K562 (cell line): ENCODE data around the gene PHF19.

ENCODE experiments used
- ARNT ChIP-seq, 2 experiments: fragments of 450-650 bp; IDR thresholded peaks; 2 replicates each; pipeline ENCODE4 v1.6.1; 2016; ENCODE audit warnings: mild to moderate bottlenecking in 1 of 2
- EP300 ChIP-seq: IDR thresholded peaks from 2 replicates; pipeline ENCODE4 v1.6.1; 2012; ENCODE audit warnings: low read length, improper control_type of control experiment
- FOS ChIP-seq: IDR thresholded peaks from 3 replicates; pipeline ENCODE4 v1.6.1; 2011; ENCODE audit not compliant: insufficient read length; ENCODE audit errors: extremely low read depth
- GABPA ChIP-seq: fragments of 200-800 bp; sonication (Bioruptor generic); conservative IDR thresholded peaks from 2 replicates; pipeline ENCODE4 v1.6.1; 2016; ENCODE audit warnings: low read depth, missing genetic modification characterization, missing compliant biosample characterization
- GTF2F1 ChIP-seq: IDR thresholded peaks from 2 replicates; pipeline ENCODE4 v1.6.1; 2011; ENCODE audit warnings: low read depth, low read length, improper control_type of control experiment
- RNF2 ChIP-seq: sonication (generic); IDR thresholded peaks from 2 replicates; pipeline ENCODE4 v1.6.1; 2016
- SIRT6 ChIP-seq: IDR thresholded peaks from one replicate; pipeline ENCODE4 v1.6.1; 2012; ENCODE audit warnings: low read depth, mild to moderate bottlenecking, control low read depth, inconsistent platforms, low read length, moderate library complexity
- SRSF1 ChIP-seq: fragments of 200-400 bp; formaldehyde crosslinking; IDR thresholded peaks from 2 replicates; pipeline ENCODE4 v1.6.1; 2017; ENCODE audit warnings: mild to moderate bottlenecking, low read depth, low read length, moderate library complexity
- ZBTB7A ChIP-seq: IDR thresholded peaks from 2 replicates; pipeline ENCODE4 v1.6.1; 2011; ENCODE audit warnings: low read depth, mild to moderate bottlenecking, low read length, moderate library complexity, borderline replicate concordance; ENCODE audit not compliant: control insufficient read depth
- ZNF589 ChIP-seq: fragments of 200-800 bp; sonication (Bioruptor generic); IDR thresholded peaks from 2 replicates; pipeline ENCODE4 v1.6.1; 2016; ENCODE audit warnings: low read depth, missing genetic modification characterization, missing compliant biosample characterization
- ZZZ3 ChIP-seq: fragments of 450-650 bp; IDR thresholded peaks from 2 replicates; pipeline ENCODE4 v1.6.1; 2016; ENCODE audit warnings: antibody characterized with exemption, mild to moderate bottlenecking, moderate library complexity
- TF ChIP-seq, protein P1 (sequence below): sonication (generic); formaldehyde crosslinking; IDR thresholded peaks from 2 replicates; pipeline ENCODE4 v1.8.0; 2022; ENCODE audit warnings: mild to moderate bottlenecking, missing genetic modification reagents, borderline replicate concordance
- TF ChIP-seq, protein P2 (sequence below): sonication (generic); formaldehyde crosslinking; IDR thresholded peaks from 2 replicates; pipeline ENCODE4 v1.8.1; 2022; ENCODE audit warnings: missing genetic modification reagents

DNA sequence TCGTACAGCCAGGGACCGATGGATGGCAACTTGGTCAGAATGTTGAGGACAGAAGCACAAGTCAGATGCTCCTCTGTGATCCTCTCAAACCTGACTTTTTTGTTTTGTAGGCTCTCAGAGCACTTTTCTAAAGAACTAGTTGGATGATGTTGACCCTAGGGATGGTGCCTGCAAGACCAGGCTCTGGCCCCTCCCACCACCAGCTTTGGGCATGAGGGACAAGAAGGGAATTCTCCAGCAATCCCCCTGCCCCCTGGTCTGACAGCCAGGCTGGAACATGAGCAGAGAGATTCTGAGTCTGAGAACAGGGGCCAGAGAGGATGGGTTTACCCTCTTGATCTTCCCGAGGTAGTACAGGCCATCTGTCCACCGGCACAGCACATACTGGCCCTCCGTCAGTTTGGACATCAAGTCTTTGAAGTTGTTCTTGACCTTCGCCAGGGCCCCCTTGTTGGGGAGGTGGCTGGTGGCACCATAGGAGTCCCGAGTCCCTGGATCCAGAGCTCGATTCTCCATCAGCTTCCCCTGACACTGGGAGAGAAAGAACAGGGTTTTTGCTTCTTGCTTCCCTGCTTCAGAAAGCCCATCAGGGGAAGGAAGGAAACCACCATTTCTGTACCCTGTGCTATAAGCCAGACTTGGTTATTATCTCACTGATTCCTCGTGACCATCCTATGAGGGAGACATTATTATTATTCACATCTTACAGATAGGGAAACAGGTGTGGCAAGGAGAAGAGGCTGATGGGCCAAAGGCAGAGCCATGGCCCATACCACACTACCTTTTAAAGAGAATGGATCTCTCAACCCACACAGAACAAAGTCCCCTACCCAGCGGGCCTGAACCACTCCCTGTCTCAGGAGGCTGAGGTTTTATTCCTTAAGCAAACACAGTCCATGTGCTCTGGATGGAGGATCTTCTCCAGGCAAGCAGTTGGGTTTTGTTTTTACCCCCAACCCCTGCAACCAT is 2.5 kb downstream of the PHF19 start:
- TF ChIP-seq GTF2F1: no peak
- TF ChIP-seq GABPA: no peak
- TF ChIP-seq EP300: no peak
- TF ChIP-seq, protein P1, sequence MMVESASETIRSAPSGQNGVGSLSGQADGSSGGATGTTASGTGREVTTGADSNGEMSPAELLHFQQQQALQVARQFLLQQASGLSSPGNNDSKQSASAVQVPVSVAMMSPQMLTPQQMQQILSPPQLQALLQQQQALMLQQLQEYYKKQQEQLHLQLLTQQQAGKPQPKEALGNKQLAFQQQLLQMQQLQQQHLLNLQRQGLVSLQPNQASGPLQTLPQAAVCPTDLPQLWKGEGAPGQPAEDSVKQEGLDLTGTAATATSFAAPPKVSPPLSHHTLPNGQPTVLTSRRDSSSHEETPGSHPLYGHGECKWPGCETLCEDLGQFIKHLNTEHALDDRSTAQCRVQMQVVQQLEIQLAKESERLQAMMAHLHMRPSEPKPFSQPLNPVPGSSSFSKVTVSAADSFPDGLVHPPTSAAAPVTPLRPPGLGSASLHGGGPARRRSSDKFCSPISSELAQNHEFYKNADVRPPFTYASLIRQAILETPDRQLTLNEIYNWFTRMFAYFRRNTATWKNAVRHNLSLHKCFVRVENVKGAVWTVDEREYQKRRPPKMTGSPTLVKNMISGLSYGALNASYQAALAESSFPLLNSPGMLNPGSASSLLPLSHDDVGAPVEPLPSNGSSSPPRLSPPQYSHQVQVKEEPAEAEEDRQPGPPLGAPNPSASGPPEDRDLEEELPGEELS (CRISPR knock-in tag): no peak
- TF ChIP-seq ARNT (IDR thresholded peaks at IDR 0.05): no peak
- TF ChIP-seq SRSF1: no peak
- TF ChIP-seq SIRT6: no peak
- no peak for TF ChIP-seq FOS
- TF ChIP-seq ZZZ3: no peak
- TF ChIP-seq, protein P2, sequence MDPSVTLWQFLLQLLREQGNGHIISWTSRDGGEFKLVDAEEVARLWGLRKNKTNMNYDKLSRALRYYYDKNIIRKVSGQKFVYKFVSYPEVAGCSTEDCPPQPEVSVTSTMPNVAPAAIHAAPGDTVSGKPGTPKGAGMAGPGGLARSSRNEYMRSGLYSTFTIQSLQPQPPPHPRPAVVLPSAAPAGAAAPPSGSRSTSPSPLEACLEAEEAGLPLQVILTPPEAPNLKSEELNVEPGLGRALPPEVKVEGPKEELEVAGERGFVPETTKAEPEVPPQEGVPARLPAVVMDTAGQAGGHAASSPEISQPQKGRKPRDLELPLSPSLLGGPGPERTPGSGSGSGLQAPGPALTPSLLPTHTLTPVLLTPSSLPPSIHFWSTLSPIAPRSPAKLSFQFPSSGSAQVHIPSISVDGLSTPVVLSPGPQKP (CRISPR knock-in tag): no peak
- TF ChIP-seq ZBTB7A: no peak
- no peak for TF ChIP-seq RNF2
- no peak for TF ChIP-seq ZNF589 (CRISPR knock-in tag)
